ENCODE data around the gene FUOM. TPM values are rescaled to one million over a fixed set of nuclear protein-coding genes. Genes with fewer than 3 reads are reported as not detected.

Gene FUOM
- polyA plus RNA-seq, 3 donors, result 29.8 to 56.8 (median 39.0) TPM

- intact Hi-C loops (cut with micrococcal nuclease), result no loop called here
- H3K4me3 Mint-ChIP-seq, result no peak overlapping the region
Measured at GRCh38 chr10:133361227-133361626, 3.4 kb upstream of the FUOM start.

GRCh38 chr10:133359972-133360610, 2.3 kb upstream of the FUOM start:
- Histone ChIP-seq H3K79me2 (ENCODE audit: insufficient read depth, low read length) (peaks cover 3% of the 10 kb centered on the region), H3K4me2 (replicated peaks; ENCODE audit: extremely low read depth, low read length, poor library complexity, severe bottlenecking) (no peak overlapping the region), H3K36me3 (replicated peaks in 1 of 2; ENCODE audit: control insufficient read depth in 1 of 2, insufficient read depth in 2 of 2, low read length in 2 of 2) (peaks cover 27 to 39% of the 10 kb centered on the region in 2 donors), H3K9me3 (replicated peaks in 1 of 2; ENCODE audit: control insufficient read depth in 1 of 2, insufficient read depth in 1 of 2, low read length in 2 of 2) (no peaks in the 10 kb centered on the region), H3K27me3 (ENCODE audit: control insufficient read depth in 2 of 2, insufficient read depth in 2 of 2, low read length in 2 of 2) (no peaks in the 10 kb centered on the region), H3K4me1 (ENCODE audit: control insufficient read depth in 1 of 2, insufficient read depth in 2 of 2, low read length in 2 of 2) (peaks cover 11 to 20% of the 10 kb centered on the region in 2 donors), H3K9ac (ENCODE audit: insufficient read depth, low read length, poor library complexity, severe bottlenecking) (no peak overlapping the region), H3K27ac (ENCODE audit: low read depth in 1 of 2, low read length in 2 of 2) (no peak overlapping the region), H2AFZ (ENCODE audit: insufficient read depth, low read depth, low read length, poor library complexity, severe bottlenecking) (no peak overlapping the region), H4K20me1 (ENCODE audit: insufficient read depth, low read length) (peaks cover 17% of the 10 kb centered on the region), H3K4me3 (replicated peaks in 1 of 3; ENCODE audit: low read depth in 2 of 3, low read length in 3 of 3) (no peak overlapping the region)
- Mint-ChIP-seq H3K9me3 (peaks cover 0 to 1% (median 0%) of the 10 kb centered on the region in 7 donors), H3K4me1 (peaks cover 12% of the 10 kb centered on the region), H3K4me3 (no peak overlapping the region), H3K36me3 (peaks cover 28 to 39% of the 10 kb centered on the region in 2 donors), H3K27ac (peak overlapping the region in 2 of 7 donors; percentile 2 to 56), H3K27me3 (ENCODE audit: low read depth in 3 of 3) (peaks cover 0 to 6% (median 2%) of the 10 kb centered on the region in 3 donors)
- DNase-seq, result no peak
- intact Hi-C loops (cut with micrococcal nuclease), result no loop called here
- no peak for TF ChIP-seq CTCF (IDR thresholded peaks at IDR 0.05)
- 97% methylated on average over 16 of the region's 17 CpGs for WGBS (ENCODE audit: insufficient coverage)

More at GRCh38 chr10:133361227-133361626, 3.4 kb upstream of the FUOM start:
- Histone ChIP-seq H2AFZ (ENCODE audit: insufficient read depth, low read depth, low read length, poor library complexity, severe bottlenecking) (no peak overlapping the region), H3K9ac (ENCODE audit: insufficient read depth, low read length, poor library complexity, severe bottlenecking) (no peak overlapping the region), H3K36me3 (replicated peaks in 1 of 2; ENCODE audit: control insufficient read depth in 1 of 2, insufficient read depth in 2 of 2, low read length in 2 of 2) (peaks cover 39 to 46% of the 10 kb centered on the region in 2 donors), H3K4me1 (ENCODE audit: control insufficient read depth in 1 of 2, insufficient read depth in 2 of 2, low read length in 2 of 2) (peaks cover 11 to 16% of the 10 kb centered on the region in 2 donors), H4K20me1 (ENCODE audit: insufficient read depth, low read length) (peaks cover 8% of the 10 kb centered on the region), H3K79me2 (ENCODE audit: insufficient read depth, low read length) (peaks cover 2% of the 10 kb centered on the region), H3K4me2 (replicated peaks; ENCODE audit: extremely low read depth, low read length, poor library complexity, severe bottlenecking) (no peak overlapping the region), H3K9me3 (replicated peaks in 1 of 2; ENCODE audit: control insufficient read depth in 1 of 2, insufficient read depth in 1 of 2, low read length in 2 of 2) (no peaks in the 10 kb centered on the region), H3K27me3 (ENCODE audit: control insufficient read depth in 2 of 2, insufficient read depth in 2 of 2, low read length in 2 of 2) (no peaks in the 10 kb centered on the region), H3K4me3 (replicated peaks in 1 of 3; ENCODE audit: low read depth in 2 of 3, low read length in 3 of 3) (no peak overlapping the region), H3K27ac (ENCODE audit: low read depth in 1 of 2, low read length in 2 of 2) (no peak overlapping the region)
- H3K4me1 Mint-ChIP-seq, result peaks cover 9% of the 10 kb centered on the region
- TF ChIP-seq CTCF (IDR thresholded peaks at IDR 0.05), result no peak
- H3K27ac Mint-ChIP-seq, result peak overlapping the region in 1 of 7 donors; percentile 51
- H3K9me3 Mint-ChIP-seq, result peaks cover 0 to 1% (median 0%) of the 10 kb centered on the region in 7 donors
- peaks cover 39 to 47% of the 10 kb centered on the region in 2 donors for H3K36me3 Mint-ChIP-seq
- 100% methylated on average over 2 of the region's 5 CpGs for WGBS (ENCODE audit: insufficient coverage)
- no peak for DNase-seq
- peaks cover 0 to 4% (median 2%) of the 10 kb centered on the region in 3 donors for H3K27me3 Mint-ChIP-seq (ENCODE audit: low read depth in 3 of 3)
